NCI-H2227 treated with DMSO at 0.1 percent for 48 hours (cell line): ENCODE data around the gene SETMAR.
"Not testable (repeated sequence)": the region's sequence is repeated elsewhere in the genome, so short reads cannot be mapped to it uniquely, and the experiment has no call there.

Experiments used
- DNase-seq: peaks from one replicate; lab custom pipeline; 2025; lab: John Stamatoyannopoulos, UW

Gene SETMAR

GRCh38 chr3:4313606-4314293 lies 10.6 kb downstream of the SETMAR start:
- no peak for DNase-seq

DNA sequence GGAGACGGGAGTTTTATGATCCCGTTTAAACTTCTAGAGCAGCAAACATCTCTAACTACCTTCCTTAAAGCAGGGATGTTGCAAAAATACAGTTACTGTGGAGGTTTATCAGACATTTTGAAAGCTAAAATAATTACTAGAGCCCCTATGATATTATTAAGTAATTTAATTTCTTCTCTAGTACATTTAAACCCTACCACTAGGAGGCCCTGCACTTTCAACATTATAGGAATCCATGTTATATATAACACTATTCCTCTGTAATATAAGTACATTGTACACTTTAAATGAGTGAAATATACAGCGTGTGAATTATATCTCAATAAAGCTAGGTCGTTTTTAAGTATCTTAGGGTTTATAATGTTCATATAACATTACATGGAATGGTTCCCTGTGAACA lies 11.5 kb downstream of the SETMAR start:
- DNase-seq: no peak

DNA sequence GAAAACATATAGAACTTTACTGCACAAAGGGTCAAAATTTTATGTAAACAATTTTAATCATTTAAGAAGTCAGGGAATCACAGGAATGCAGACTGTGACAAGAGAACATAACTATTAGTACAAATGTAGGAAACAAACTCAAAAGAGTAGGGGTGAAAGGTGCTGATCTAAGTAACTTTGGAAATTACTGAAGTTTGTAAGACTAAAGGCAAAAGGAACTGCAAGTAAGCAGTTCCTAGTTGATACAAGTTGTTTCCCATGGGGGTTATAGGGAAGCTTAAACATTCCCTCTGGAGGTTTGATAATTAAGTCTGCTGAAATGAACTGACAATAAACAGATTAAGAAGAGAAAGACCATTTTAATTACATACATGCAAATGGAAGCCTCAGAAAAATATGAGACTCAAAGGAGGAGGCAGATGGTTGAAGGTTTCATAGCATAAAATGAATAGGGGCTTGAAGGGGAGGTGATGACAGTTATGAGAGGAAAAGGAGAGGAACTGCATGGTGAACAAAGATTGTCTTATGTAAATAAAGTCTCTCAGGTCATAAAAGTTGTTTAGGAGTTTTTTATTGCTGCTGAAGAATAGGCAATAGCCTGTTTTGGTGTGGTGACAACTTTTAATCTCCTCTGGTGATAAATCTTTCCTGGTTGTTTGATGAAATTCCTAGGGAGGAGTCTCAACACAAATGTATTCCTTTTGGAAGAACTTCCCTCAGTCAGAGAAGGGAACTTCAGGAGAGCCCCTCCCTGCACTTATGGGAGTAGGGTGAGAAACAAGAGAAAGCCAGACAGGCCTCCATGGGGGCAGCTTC lies 17.1 kb downstream of the SETMAR start:
- DNase-seq: no peak

DNA sequence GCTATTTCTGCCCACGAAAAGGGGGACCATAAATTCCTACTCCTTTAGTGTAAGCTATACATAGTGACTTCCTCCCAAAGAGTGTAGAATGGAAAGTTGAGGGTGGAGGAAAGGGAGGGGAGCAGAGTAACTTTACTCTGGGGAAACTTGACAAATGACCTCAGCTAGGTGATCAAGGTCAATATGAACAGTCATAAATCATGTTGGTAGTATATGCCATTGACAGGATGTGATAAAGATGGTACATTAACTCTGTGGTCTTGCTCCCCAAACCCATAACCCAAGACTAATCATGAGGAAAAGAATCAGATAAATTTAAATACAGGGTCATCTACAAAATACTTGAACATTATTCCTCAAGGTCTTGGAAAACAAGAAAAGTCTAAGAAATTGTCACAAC lies 18.6 kb downstream of the SETMAR start:
- DNase-seq: no peak

GRCh38 chr3:4322635-4323034 lies 19.5 kb downstream of the SETMAR start:
- DNase-seq: no peak

DNA sequence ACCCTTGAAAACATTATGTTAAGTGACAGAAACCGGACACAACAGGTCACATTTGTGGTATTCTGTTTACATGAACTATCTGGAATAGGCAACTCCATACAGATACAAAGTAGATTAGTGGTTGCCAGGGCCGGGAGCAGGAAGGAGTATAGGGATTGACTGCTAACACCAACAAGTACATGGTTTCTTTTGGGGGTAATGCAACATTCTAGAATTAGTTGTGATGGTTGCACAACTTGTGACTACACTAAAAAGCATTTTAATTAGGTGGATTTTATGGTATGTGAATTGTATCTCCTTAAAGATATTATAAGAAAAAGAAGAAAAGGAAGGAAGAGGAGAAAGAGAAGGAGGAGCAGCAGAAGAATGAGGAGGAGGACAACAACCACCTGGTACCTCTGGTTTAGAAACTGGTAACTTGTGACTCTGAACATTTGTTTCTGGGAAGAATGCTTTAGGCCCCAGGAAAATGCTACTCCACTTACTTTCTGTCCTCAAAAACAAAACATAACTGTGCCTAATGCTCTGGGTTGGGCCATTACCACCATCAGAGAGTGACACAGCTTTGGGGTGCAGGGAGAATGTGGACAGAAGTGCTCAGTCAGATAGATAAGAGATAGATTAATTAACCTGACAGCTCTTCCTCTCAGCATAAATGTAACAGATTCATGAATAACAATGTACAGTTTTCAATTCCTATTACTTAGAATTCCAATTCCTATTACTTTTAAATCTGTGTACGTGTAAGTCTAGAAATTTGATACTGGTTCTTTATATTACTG lies 20.3 kb downstream of the SETMAR start:
- no peak for DNase-seq

DNA sequence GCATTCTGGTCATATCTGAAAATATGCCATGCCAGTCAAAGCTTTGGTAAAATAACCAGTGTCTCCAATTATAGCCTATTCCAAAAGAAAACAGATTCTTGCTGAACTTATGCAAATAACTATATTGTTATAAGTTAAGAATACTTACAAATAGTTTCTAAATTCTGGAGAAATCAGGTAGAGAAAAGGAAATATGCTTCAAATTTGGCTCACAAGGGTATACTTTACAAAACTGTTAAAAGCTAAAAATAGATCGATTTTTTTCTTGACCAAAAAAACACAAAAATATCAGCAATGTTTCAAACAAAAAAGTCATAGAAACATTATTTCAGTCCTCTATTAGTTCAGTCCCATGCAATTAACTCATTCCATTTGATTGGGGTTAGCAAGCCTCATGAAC lies 23.7 kb downstream of the SETMAR start:
- DNase-seq: no peak

GRCh38 chr3:4329806-4330205 lies 26.6 kb downstream of the SETMAR start:
- DNase-seq: not testable (repeated sequence)

GRCh38 chr3:4332111-4332510 lies 28.9 kb downstream of the SETMAR start:
- no peak for DNase-seq

- DNase-seq: no peak
Measured at GRCh38 chr3:4332574-4332973, 29.4 kb downstream of the SETMAR start.

DNA sequence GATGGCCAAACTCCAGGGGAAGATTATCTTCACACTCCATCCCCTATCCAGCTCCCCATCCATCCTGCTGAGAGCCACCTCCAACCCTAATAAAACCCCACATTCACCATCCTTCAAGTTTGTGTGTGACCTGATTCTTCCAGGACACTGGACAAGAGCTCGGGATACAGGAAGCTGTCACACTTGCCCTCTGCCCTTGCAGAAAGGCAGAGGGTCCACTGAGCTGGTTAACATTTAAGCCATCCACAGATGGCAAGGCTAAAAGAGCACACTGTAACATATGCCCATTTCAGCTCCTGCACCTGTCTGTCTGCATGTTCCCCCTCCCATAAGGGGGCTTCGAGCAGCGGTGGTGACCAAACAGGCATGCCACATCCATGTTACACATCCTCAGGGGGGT lies 29.8 kb downstream of the SETMAR start:
- DNase-seq: no peak

DNA sequence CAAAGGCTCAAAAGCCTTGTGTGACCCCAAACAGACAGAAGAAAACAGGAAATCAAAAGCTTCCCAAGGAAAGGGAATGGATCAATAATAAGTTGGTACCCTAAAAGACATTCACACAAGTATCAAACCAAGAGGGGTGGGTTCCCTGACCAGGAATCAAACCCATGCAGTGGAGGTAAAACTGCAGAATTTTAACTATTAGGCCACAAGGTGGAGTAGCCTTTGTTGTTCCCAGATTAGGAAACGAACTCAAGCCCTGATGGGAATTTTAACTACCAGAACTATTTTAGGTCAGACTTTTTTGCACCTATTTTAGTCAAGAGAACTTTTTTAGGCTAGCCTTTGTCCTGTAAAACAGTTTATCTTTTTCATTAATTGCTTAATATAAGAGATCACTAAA lies 31.4 kb downstream of the SETMAR start:
- no peak for DNase-seq

GRCh38 chr3:4335840-4336562 lies 32.8 kb downstream of the SETMAR start:
- no peak for DNase-seq

- no peak for DNase-seq
Measured at GRCh38 chr3:4336850-4337546, 33.8 kb downstream of the SETMAR start.

- DNase-seq: no peak
Measured at GRCh38 chr3:4338751-4339150, 35.6 kb downstream of the SETMAR start.

GRCh38 chr3:4340077-4340410 lies 36.9 kb downstream of the SETMAR start:
- no peak for DNase-seq

GRCh38 chr3:4340411-4341335 lies 37.5 kb downstream of the SETMAR start:
- no peak for DNase-seq

- no peak for DNase-seq
Measured at GRCh38 chr3:4341336-4341675, 38.1 kb downstream of the SETMAR start.

DNA sequence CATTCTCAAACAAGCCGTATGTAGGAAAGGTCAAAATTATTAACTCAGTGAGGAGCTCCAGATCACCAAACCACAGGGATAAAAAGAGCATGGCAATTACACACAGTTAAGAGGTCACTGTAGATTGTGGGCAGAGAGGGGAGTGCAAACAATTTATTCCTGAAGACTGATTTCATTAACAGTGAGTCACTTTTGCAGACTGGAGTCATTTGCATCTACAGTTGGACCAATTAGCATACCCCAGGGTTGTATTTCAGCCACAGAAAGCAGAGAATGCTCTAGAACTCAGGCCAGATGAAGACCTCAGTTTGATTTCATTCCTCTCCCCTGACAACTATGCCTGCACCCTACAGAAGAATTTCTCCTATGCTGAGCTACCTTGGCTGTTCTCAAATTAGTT lies 40.1 kb downstream of the SETMAR start:
- peak; percentile 15 for DNase-seq

- peak; percentile 42 for DNase-seq
Measured at GRCh38 chr3:4350789-4351163, 47.6 kb downstream of the SETMAR start.
